Tibial nerve (tissue), 4 donors: Measurements from ENCODE around the gene SAC3D1. TPM values are rescaled to one million over a fixed set of nuclear protein-coding genes. Genes with fewer than 3 reads are reported as not detected.

ENCODE experiments used
- small RNA-seq: library from RNA; depleted of rRNA; stranded (forward); fragments of <200 nt; gene quantifications from one replicate; pipeline ENCODE3, GENCODE V24; 2016
- total RNA-seq, 4 donors: library from RNA; depleted of rRNA; stranded (reverse); fragments of >200 nt; gene quantifications; one replicate each; pipeline ENCODE4 v1.1.0, GENCODE V29; 2016

Gene SAC3D1
- total RNA-seq, 4 donors from 2014 or later = 10.6 to 16.3 (median 14.1) TPM

Small RNA genes within 50 kb of the gene (small RNA-seq; reads per million reads assigned to genes)
- gene MIR6879 (0.38 reads per million), gene SNX15 (not detected)

Other genes starting within 250 kb of the SAC3D1 start
- 10 to 100 TPM; 10.6 to 22.2 (median 13.5) TPM for gene MAP4K2, start 238.0 kb upstream of the SAC3D1 start, total RNA-seq
- 10 to 100 TPM; 15.3 to 30.9 (median 19.7) TPM for gene MEN1, start 230.7 kb upstream of the SAC3D1 start, total RNA-seq
- under 1 TPM in 3 of 4 donors, not detected in 1; under 0.01 to 0.30 (median 0.21) TPM for gene CDC42BPG, start 196.6 kb upstream of the SAC3D1 start, total RNA-seq
- 10 to 100 TPM; 35.2 to 93.9 (median 42.6) TPM for gene EHD1, start 162.6 kb upstream of the SAC3D1 start, total RNA-seq
- 10 to 100 TPM; 33.0 to 93.6 (median 45.8) TPM for gene ATG2A, start 124.0 kb upstream of the SAC3D1 start, total RNA-seq
- 10 to 100 TPM; 10.7 to 21.4 (median 20.2) TPM for gene PPP2R5B, start 116.5 kb upstream of the SAC3D1 start, total RNA-seq
- not detected for gene GPHA2, start 105.3 kb upstream of the SAC3D1 start, total RNA-seq
- not detected for gene MAJIN, start 69.1 kb upstream of the SAC3D1 start, total RNA-seq
- gene BATF2, start 44.2 kb upstream of the SAC3D1 start, total RNA-seq = 1 to 10 TPM in 3 of 4 donors, under 1 TPM in 1; 0.63 to 9.6 (median 1.5) TPM
- 100 to 1,000 TPM; 174 to 267 (median 193) TPM for gene ARL2, start 27.1 kb upstream of the SAC3D1 start, total RNA-seq
- 10 to 100 TPM; 17.1 to 33.3 (median 24.2) TPM for gene SNX15, start 13.8 kb upstream of the SAC3D1 start, total RNA-seq
- 10 to 100 TPM; 18.6 to 38.9 (median 29.1) TPM for gene NAALADL1, start 17.3 kb downstream of the SAC3D1 start, total RNA-seq
- gene CDCA5, start 42.8 kb downstream of the SAC3D1 start, total RNA-seq = 1 to 10 TPM in 1 of 4 donors, under 1 TPM in 1, not detected in 2; 0.90 to 1.3 TPM
- 10 to 100 TPM; 28.0 to 48.3 (median 35.1) TPM for gene ZFPL1, start 43.0 kb downstream of the SAC3D1 start, total RNA-seq
- gene VPS51, start 55.0 kb downstream of the SAC3D1 start, total RNA-seq = 100 to 1,000 TPM; 193 to 544 (median 439) TPM
- gene TM7SF2, start 70.7 kb downstream of the SAC3D1 start, total RNA-seq = 10 to 100 TPM; 13.6 to 93.0 (median 41.5) TPM
- 10 to 100 TPM; 19.2 to 26.8 (median 22.6) TPM for gene ZNHIT2, start 76.5 kb downstream of the SAC3D1 start, total RNA-seq
- gene FAU, start 80.9 kb downstream of the SAC3D1 start, total RNA-seq = 1,000 to 10,000 TPM; 1,078 to 1,548 (median 1,229) TPM
- 10 to 100 TPM; 48.8 to 55.9 (median 54.2) TPM for gene MRPL49, start 81.1 kb downstream of the SAC3D1 start, total RNA-seq
- 10 to 100 TPM; 31.6 to 72.6 (median 58.3) TPM for gene SYVN1, start 93.3 kb downstream of the SAC3D1 start, total RNA-seq
- gene SPDYC, start 129.0 kb downstream of the SAC3D1 start, total RNA-seq = not detected
- 100 to 1,000 TPM; 108 to 209 (median 150) TPM for gene CAPN1, start 140.7 kb downstream of the SAC3D1 start, total RNA-seq
- 10 to 100 TPM in 2 of 4 donors, 1 to 10 TPM in 2; 3.5 to 13.5 (median 10.0) TPM for gene POLA2, start 220.8 kb downstream of the SAC3D1 start, total RNA-seq